GM10266 (cell line): Measurements from ENCODE around the gene SYNE2.

ENCODE experiments used
- DNase-seq: peaks from one replicate; pipeline ENCODE4 v3.0.0; 2012; ENCODE audit errors: extremely low spot score
- CTCF ChIP-seq: IDR thresholded peaks from 2 replicates; pipeline ENCODE4 v1.5.1; 2012; ENCODE audit warnings: mild to moderate bottlenecking, low read depth; ENCODE audit not compliant: control insufficient read depth, insufficient read depth; ENCODE audit errors: missing control alignments

The SYNE2 gene

GRCh38 chr14:63852271-63852816, 460 bp upstream of the SYNE2 start:
- no peak for DNase-seq
- TF ChIP-seq CTCF, result no peak

- TF ChIP-seq CTCF, result no peak
Measured at GRCh38 chr14:63853831-63854293, 1.1 kb downstream of the SYNE2 start.

GRCh38 chr14:63854330-63854729, 1.5 kb downstream of the SYNE2 start:
- DNase-seq, result no peak
- no peak for TF ChIP-seq CTCF

More at GRCh38 chr14:63853831-63854293, 1.1 kb downstream of the SYNE2 start:
- peak; percentile 63 for DNase-seq

GRCh38 chr14:63855281-63855680, 2.5 kb downstream of the SYNE2 start:
- no peak for DNase-seq
- TF ChIP-seq CTCF, result no peak

GRCh38 chr14:63857466-63858030, 4.7 kb downstream of the SYNE2 start:
- TF ChIP-seq CTCF, result no peak
- no peak for DNase-seq

- no peak for TF ChIP-seq CTCF
- no peak for DNase-seq
Measured at GRCh38 chr14:63860146-63860545, 7.3 kb downstream of the SYNE2 start.

- DNase-seq, result no peak
- no peak for TF ChIP-seq CTCF
Measured at GRCh38 chr14:63862163-63862562, 9.4 kb downstream of the SYNE2 start.
